HL-60/S4 (cell line): Measurements from ENCODE around the gene KRTAP12-2.

ENCODE experiments used
- in situ Hi-C: fragments of 300-500 bp; cut with MboI; formaldehyde crosslinking; loops from 2 replicates; pipeline ENCODE4 v1.14.3; 2022; ENCODE audit warnings: low sequenced_read_pairs

The KRTAP12-2 gene

DNA sequence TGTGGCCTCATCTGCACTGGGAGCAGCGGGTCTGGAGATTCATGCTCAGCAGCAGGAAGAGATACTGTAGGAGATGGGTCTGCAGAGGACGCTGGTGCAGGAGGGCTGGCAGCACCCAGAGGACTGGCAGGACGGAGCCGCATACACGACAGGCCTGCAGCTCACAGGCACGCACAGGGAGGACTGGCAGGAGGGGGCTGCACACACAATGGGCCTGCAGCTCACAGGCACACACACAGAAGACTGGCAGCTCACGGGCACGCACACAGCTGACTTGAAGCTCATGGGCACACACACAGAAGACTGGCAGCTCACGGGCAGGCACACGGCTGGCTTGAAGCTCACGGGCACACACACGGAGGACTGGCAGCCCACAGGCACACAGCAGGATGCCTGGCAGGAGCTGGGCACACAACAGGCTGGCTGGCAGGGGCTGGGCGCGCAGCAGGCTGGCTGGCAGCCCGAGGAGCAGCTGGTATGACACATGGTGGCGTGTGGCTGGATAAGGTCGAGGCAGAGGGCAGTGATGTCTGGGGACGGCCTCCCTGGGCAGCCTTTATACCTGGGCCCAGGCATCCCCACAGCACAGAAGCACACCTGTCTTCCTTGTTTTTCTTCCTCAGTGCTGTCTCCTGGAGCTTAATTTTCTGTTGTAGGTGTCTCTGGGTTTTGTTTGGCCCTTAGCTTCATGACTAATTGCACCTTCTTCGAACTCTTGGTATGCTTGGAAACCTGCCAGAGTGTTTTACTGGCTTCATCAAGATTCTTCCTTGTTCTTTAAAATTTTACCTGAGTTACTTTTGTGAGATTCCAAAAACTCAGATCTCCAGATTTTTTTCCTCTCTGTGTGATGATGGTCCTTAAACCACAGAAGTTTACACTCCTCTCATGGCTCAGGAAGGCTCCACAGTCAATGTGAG, at the start of gene KRTAP12-2:
Gene KRTAP12-2 (minus strand): TSS at position 527 of the 920 bp plus-strand sequence. CDS start 41 bp downstream, at position 486.
- in situ Hi-C loops, result no loop called here

- in situ Hi-C loops, result no loop called here
Measured at GRCh38 chr21:44714905-44715304, 48.2 kb upstream of the KRTAP12-2 start.

GRCh38 chr21:44713846-44714245, 47.1 kb upstream of the KRTAP12-2 start:
- in situ Hi-C loops, result no loop called here

DNA sequence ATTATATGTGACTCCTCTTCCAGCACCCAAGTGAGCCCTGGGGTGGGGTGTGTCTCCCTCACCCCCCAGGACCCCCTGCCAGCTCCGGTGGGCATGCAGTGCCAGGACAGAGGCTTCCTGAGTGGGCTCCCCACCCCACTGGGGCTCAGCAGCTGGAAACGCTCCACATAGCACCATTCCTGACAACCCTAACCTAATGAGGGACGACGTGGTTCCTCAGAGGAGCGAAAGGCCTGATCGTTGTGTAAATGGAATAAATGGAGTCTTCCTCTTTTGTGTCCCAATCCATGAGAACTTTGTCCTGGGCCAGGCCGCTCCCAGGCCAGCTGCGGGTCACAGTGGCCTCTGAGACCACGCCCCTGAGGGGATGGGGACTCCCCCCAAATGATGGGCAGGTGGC, 46.4 kb upstream of the KRTAP12-2 start:
- in situ Hi-C loops, result no loop called here

- in situ Hi-C loops, result no loop called here
Measured at GRCh38 chr21:44712203-44713028, 45.7 kb upstream of the KRTAP12-2 start.

DNA sequence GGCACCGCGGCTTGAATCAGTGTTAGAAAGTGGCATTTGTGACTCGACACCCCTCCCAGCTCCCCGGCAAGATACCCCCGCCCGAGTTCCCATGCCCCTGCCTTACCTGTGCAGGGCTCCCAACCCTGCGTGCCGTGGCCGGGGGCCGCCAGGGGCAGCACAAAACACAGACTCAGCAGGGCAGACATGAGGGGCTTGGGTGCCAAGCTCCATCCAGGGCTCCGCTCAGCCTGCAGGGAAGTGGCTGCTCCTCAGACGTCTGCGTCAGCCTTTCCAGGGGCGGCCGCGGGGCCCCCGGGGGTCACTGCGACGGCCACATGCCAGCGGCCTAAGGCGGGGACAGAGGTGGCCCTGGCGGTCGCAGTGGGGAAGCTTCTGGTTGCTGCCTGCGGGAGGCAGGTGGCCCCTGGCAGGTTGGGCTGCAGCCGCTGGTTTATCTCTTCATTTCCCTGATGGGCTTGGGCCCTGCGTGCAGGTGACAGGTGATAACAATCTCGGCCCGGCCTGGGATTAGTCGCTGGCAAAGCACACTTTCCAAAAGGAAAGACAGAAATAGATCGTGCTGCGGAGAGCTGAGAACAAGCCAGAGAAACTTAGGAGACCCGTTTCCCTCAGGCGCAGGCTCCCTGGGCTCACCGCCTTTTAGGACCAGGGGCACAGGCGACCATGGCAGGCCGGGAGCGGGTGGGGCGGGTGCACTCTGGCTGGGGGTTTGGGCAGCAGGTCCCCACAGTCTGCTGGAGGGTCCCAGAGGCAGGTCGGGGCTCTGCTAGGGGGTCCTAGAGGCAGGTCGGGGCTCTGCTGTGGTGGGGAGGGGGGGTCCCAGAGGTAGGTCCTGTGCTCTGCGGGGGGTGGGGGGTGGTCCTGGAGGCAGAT, 44.8 kb upstream of the KRTAP12-2 start, which contains the start of gene TSPEAR:
Gene TSPEAR (minus strand): TSS at position 246 of the 876 bp plus-strand sequence. CDS start 58 bp downstream, at position 188.
- in situ Hi-C loops, result no loop called here

GRCh38 chr21:44710756-44711326, 44.1 kb upstream of the KRTAP12-2 start:
- in situ Hi-C loops, result no loop called here

DNA sequence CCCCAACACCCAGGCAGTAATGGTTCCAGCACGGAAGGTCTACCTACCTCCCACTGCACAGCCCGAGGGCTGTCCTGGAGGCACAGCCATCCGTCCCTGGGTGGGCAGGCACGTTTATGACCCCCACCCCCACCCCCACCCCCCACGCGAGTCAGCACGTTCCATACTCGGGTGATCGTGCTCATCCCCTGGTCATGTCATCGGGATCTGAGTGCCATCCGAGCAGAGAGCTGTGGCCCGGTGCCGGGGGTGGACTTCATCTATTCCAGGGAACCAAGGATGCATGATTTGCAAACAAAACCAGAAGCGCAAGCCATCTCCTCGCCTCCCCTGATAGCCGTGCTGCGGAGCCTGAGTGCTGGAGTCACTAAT, 43.6 kb upstream of the KRTAP12-2 start:
- in situ Hi-C loops, result no loop called here

DNA sequence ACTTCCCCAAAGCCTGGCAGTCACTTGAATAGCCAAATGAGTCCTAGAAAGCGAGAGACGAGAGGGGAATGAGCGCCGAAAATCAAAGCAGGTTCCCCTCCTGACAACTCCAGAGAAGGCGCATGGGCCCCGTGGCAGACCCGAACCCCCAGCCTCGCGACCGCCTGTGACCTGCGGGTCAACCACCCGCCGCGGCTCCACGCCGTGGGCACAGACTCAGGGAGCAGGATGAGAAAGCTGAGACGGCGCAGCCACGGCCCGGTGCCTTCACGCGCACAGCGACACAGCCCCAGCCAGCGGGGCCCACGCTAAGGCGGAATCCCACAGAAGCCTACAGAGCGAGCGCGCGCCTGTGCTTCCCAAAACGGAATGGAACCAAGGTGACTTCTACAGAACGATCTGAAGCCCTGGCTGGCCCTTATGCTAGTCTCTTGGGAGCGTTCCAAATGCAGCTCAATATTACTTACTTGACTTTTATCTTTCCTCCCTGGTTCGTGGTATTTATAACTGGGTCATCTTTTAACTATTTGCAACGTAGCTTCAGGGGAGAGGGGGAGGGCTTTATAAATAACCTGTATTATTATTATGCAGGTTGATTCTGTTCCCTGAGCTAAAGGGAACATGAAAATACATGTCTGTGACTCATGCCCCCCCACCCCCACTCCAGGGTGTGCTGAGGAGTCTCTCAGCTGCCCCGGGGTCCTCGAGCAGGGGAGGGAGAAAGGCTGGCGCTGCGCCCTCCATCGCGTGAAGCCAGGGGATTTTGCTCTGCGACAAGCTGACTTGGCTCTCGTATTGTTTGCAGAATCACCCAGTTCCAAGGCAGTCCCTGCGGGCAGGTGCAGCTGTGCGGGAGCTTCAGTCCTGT, 42.9 kb upstream of the KRTAP12-2 start:
- in situ Hi-C loops, result no loop called here

GRCh38 chr21:44708866-44709425, 42.2 kb upstream of the KRTAP12-2 start:
- in situ Hi-C loops, result no loop called here

DNA sequence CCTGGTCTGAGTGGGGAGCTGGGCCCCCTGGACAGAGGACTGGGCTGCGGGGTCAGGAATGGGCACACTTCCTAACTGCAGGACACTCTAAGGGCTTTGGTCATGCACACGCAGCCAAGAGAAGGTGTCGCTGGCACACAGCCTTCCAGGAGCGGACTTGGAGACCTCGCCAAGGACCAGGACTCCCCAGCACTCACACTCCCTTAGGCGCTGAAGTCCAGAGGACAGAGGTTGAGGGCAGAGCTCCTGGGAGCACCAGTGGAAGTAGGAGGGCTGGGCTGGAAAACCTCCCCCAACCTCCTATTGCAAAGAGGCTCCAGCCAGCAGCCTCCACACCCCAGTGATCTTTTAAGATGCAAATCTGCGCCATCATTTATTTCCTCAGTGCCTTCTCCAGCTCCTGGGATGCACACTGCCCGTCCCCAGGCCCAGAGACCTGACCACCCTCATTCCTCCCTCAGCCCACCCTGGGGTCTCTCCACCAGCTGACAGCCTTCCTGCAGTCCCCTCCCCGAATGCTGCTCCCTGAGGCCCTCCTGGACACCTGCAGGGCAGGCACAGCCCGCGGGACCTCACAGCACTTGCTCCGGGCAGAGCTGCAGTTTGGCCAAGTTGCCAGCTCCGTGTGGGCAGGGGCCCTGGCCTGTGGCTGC, 41.6 kb upstream of the KRTAP12-2 start:
- in situ Hi-C loops, result no loop called here

- in situ Hi-C loops, result no loop called here
Measured at GRCh38 chr21:44706706-44707581, 40.2 kb upstream of the KRTAP12-2 start.

GRCh38 chr21:44706026-44706705, 39.4 kb upstream of the KRTAP12-2 start:
- in situ Hi-C loops, result no loop called here

- in situ Hi-C loops, result no loop called here
Measured at GRCh38 chr21:44704636-44705001, 37.9 kb upstream of the KRTAP12-2 start.

DNA sequence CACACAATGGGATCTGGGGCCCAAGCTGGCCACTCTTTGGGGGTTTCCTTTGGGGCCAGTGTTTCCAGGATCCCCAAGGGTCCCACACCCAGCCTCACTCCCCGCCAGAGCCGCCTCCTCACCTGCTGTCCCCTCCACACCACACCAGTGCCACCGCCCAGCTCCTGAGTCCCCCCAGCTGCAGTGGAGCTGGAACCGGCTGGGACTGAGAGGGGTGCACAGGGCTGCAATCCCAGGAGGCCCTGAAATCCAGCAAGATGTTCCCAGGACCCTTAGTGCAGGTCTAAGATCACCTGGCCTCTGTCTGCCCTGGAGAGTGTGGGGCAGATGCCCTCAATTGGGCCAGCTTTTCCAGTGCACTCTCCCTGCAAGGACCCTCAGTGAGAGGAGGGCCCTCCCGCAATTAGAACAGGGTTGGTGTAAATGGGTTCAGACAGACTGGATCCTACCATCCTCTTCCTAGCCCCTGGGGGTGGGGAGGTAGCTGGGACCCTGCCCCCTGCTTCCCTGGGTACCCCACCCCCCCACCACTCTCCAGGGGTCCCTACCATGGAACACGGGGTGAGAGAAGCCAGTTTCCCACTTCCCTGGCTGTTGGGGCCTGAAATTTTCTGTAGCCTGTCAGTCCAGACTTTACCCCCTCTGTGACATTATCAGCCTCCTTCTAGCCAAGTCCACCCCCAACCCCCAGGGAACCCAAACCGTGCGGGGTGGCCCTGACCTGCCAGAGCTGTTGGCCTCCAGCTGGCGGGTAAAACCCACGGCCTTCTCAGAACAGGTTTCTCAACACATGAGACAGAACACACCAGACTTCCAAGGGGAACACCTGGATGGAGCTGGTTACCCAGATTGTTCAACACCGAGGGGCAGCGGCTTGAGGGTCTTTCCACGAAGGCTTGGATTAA, 37.3 kb upstream of the KRTAP12-2 start:
- in situ Hi-C loops, result no loop called here
